ENCODE data around the gene CNGB1.
"Not testable (repeated sequence)": the region's sequence is repeated elsewhere in the genome, so short reads cannot be mapped to it uniquely, and the experiment has no call there.

The CNGB1 gene

DNA sequence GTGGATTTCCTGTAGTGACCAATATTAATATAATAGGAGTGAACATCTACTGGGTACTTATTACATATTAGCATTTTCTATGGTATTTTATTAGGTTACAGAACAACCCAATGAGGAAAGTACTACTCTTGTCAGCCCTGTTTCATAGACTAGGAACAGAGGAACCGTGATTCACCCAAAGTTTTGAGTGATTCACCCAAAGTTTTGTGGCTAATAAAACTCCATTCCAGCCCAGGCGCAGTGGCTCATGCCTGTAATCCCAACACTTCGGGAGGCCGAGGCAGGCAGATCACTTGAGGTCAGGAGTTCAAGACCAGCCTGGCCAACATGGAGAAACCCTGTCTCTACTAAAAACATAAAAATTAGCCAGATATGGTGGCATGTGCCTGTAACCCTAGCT is 135.5 kb downstream of the CNGB1 start:
- H3K27me3 ChIP-seq (ENCODE audit: control insufficient read depth in 1 of 2, insufficient read depth in 2 of 2, low read length in 2 of 2); H3K4me3 ChIP-seq (ENCODE audit: low read depth in 1 of 2, low read length in 2 of 2); H3K36me3 ChIP-seq (ENCODE audit: control insufficient read depth in 1 of 2, insufficient read depth in 2 of 2, low read length in 2 of 2); H3K4me1 ChIP-seq (ENCODE audit: control insufficient read depth in 1 of 2, insufficient read depth in 2 of 2, low read length in 2 of 2); H3K27ac ChIP-seq (ENCODE audit: low read depth, low read length); H3K9ac ChIP-seq (ENCODE audit: low read depth in 1 of 2, low read length in 2 of 2); H3K9me3 ChIP-seq (ENCODE audit: control insufficient read depth in 1 of 2, low read length in 2 of 2): not testable (repeated sequence)

DNA sequence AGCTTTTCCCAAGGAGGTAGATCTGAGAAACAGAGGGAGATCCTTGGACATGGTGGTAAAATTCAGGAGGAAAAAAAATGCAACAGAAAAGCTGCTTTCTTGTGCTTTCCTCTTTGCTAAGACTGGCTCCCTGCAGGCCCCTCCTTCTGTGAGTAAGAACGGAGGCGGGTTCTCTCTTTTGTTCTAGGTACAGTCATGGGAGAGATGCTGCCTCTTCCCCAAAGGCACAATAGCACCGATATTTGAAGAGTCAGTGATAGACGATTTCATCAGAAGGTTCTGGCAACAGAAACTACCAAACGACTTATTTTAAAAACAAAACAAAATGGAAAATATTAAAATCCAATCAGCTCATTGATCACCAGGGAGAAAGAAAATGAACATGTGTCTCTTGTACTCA is 136.0 kb downstream of the CNGB1 start:
- no peak overlapping the region for H3K9ac ChIP-seq (ENCODE audit: low read depth in 1 of 2, low read length in 2 of 2)
- no peaks in the 10 kb centered on the region for H3K9me3 ChIP-seq (ENCODE audit: control insufficient read depth in 1 of 2, low read length in 2 of 2)
- no peak overlapping the region for H3K4me3 ChIP-seq (ENCODE audit: low read depth in 1 of 2, low read length in 2 of 2)
- no peaks in the 10 kb centered on the region for H3K36me3 ChIP-seq (ENCODE audit: control insufficient read depth in 1 of 2, insufficient read depth in 2 of 2, low read length in 2 of 2)
- H3K27me3 ChIP-seq (ENCODE audit: control insufficient read depth in 1 of 2, insufficient read depth in 2 of 2, low read length in 2 of 2), result no peaks in the 10 kb centered on the region
- H3K27ac ChIP-seq (ENCODE audit: low read depth, low read length), result no peak overlapping the region
- no peaks in the 10 kb centered on the region for H3K4me1 ChIP-seq (ENCODE audit: control insufficient read depth in 1 of 2, insufficient read depth in 2 of 2, low read length in 2 of 2)
